ENCODE results near the gene PBXIP1. TPM values are rescaled to one million over a fixed set of nuclear protein-coding genes. Genes with fewer than 3 reads are reported as not detected.

The PBXIP1 gene
- total and polyA plus RNA-seq, 2 of the 13 experiments (the other 11 are each of a cell fraction or from before 2014, with no cell fraction given), result 16.3 to 31.9 TPM

DNA sequence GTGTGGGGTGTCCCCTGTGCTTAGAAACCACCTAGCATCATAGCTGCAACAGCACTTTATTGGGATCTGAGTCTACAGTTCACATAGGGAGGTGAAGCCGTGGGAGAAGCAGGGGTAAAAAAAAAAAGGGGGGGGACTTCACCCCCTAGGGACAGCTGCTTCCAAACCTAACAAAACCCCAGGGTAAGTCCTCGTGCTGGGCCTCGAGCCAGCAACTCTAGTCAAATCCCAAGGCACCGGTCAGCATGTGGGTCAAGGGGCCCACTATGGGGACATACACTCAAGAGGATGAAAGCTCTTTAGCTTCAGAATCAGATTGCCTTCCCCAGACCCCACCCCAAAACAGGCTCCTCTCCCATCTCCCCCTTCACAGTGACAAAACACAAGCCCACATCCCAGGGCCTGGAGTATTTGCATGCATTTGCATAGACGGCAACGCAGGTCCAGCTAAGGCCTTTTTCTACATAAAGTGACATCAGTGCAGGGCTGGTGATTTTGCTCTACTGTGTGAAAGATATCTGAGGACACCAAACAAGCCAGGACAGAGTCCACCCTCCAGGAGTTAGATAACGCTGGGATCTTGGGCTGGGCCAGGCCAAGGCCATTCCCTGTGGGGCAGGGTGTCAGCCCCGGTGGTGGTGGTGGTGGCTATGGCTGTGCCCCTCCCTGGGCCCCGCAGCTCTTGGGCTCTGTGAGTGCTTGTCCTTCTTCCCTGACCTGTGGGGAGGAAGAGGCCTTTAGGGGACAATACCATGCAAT lies 11.3 kb downstream of the PBXIP1 start (continued):
- TF ChIP-seq, protein P1, sequence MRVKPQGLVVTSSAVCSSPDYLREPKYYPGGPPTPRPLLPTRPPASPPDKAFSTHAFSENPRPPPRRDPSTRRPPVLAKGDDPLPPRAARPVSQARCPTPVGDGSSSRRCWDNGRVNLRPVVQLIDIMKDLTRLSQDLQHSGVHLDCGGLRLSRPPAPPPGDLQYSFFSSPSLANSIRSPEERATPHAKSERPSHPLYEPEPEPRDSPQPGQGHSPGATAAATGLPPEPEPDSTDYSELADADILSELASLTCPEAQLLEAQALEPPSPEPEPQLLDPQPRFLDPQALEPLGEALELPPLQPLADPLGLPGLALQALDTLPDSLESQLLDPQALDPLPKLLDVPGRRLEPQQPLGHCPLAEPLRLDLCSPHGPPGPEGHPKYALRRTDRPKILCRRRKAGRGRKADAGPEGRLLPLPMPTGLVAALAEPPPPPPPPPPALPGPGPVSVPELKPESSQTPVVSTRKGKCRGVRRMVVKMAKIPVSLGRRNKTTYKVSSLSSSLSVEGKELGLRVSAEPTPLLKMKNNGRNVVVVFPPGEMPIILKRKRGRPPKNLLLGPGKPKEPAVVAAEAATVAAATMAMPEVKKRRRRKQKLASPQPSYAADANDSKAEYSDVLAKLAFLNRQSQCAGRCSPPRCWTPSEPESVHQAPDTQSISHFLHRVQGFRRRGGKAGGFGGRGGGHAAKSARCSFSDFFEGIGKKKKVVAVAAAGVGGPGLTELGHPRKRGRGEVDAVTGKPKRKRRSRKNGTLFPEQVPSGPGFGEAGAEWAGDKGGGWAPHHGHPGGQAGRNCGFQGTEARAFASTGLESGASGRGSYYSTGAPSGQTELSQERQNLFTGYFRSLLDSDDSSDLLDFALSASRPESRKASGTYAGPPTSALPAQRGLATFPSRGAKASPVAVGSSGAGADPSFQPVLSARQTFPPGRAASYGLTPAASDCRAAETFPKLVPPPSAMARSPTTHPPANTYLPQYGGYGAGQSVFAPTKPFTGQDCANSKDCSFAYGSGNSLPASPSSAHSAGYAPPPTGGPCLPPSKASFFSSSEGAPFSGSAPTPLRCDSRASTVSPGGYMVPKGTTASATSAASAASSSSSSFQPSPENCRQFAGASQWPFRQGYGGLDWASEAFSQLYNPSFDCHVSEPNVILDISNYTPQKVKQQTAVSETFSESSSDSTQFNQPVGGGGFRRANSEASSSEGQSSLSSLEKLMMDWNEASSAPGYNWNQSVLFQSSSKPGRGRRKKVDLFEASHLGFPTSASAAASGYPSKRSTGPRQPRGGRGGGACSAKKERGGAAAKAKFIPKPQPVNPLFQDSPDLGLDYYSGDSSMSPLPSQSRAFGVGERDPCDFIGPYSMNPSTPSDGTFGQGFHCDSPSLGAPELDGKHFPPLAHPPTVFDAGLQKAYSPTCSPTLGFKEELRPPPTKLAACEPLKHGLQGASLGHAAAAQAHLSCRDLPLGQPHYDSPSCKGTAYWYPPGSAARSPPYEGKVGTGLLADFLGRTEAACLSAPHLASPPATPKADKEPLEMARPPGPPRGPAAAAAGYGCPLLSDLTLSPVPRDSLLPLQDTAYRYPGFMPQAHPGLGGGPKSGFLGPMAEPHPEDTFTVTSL (CRISPR knock-in tag; IDR thresholded peaks at IDR 0.05; ENCODE audit: borderline replicate concordance), result peak; percentile 75
- TF ChIP-seq MAZ (IDR thresholded peaks at IDR 0.05; ENCODE audit: borderline replicate concordance, low read depth, low read length), result no peak
- TF ChIP-seq MAZ (CRISPR knock-in tag; IDR thresholded peaks at IDR 0.05; ENCODE audit: low read depth), result peak; percentile 77; the same call in 1 of the 2 replicates
- TF ChIP-seq, protein P2, sequence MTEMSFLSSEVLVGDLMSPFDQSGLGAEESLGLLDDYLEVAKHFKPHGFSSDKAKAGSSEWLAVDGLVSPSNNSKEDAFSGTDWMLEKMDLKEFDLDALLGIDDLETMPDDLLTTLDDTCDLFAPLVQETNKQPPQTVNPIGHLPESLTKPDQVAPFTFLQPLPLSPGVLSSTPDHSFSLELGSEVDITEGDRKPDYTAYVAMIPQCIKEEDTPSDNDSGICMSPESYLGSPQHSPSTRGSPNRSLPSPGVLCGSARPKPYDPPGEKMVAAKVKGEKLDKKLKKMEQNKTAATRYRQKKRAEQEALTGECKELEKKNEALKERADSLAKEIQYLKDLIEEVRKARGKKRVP (CRISPR knock-in tag; IDR thresholded peaks at IDR 0.05), result no peak
- peak; percentile 66; the same call in 1 of the 2 replicates for TF ChIP-seq ESRRA (CRISPR knock-in tag; IDR thresholded peaks at IDR 0.05; ENCODE audit: low read depth)
- TF ChIP-seq ZNF780A (CRISPR knock-in tag; IDR thresholded peaks at IDR 0.05), result no peak
- TF ChIP-seq GATAD1 (CRISPR knock-in tag; IDR thresholded peaks at IDR 0.05), result peak; percentile 40; the same call in 1 of the 2 replicates
- TF ChIP-seq, protein P3, sequence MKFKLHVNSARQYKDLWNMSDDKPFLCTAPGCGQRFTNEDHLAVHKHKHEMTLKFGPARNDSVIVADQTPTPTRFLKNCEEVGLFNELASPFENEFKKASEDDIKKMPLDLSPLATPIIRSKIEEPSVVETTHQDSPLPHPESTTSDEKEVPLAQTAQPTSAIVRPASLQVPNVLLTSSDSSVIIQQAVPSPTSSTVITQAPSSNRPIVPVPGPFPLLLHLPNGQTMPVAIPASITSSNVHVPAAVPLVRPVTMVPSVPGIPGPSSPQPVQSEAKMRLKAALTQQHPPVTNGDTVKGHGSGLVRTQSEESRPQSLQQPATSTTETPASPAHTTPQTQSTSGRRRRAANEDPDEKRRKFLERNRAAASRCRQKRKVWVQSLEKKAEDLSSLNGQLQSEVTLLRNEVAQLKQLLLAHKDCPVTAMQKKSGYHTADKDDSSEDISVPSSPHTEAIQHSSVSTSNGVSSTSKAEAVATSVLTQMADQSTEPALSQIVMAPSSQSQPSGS (CRISPR knock-in tag; IDR thresholded peaks at IDR 0.05), result peak; percentile 68; the same call in 1 of the 2 replicates
- TF ChIP-seq, protein P4, sequence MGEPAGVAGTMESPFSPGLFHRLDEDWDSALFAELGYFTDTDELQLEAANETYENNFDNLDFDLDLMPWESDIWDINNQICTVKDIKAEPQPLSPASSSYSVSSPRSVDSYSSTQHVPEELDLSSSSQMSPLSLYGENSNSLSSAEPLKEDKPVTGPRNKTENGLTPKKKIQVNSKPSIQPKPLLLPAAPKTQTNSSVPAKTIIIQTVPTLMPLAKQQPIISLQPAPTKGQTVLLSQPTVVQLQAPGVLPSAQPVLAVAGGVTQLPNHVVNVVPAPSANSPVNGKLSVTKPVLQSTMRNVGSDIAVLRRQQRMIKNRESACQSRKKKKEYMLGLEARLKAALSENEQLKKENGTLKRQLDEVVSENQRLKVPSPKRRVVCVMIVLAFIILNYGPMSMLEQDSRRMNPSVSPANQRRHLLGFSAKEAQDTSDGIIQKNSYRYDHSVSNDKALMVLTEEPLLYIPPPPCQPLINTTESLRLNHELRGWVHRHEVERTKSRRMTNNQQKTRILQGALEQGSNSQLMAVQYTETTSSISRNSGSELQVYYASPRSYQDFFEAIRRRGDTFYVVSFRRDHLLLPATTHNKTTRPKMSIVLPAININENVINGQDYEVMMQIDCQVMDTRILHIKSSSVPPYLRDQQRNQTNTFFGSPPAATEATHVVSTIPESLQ (CRISPR knock-in tag; conservative IDR thresholded peaks at IDR 0.05), result no peak
- TF ChIP-seq, protein P5, sequence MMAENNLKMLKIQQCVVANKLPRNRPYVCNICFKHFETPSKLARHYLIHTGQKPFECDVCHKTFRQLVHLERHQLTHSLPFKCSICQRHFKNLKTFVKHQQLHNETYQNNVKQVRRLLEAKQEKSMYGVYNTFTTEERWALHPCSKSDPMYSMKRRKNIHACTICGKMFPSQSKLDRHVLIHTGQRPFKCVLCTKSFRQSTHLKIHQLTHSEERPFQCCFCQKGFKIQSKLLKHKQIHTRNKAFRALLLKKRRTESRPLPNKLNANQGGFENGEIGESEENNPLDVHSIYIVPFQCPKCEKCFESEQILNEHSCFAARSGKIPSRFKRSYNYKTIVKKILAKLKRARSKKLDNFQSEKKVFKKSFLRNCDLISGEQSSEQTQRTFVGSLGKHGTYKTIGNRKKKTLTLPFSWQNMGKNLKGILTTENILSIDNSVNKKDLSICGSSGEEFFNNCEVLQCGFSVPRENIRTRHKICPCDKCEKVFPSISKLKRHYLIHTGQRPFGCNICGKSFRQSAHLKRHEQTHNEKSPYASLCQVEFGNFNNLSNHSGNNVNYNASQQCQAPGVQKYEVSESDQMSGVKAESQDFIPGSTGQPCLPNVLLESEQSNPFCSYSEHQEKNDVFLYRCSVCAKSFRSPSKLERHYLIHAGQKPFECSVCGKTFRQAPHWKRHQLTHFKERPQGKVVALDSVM (CRISPR knock-in tag; IDR thresholded peaks at IDR 0.05), result peak; percentile 46
- peak; percentile 74; the same call in 1 of the 2 replicates for TF ChIP-seq MIER3 (CRISPR knock-in tag; IDR thresholded peaks at IDR 0.05; ENCODE audit: borderline replicate concordance)
